Measurements from ENCODE around the gene BCL2L11.

Gene BCL2L11

DNA sequence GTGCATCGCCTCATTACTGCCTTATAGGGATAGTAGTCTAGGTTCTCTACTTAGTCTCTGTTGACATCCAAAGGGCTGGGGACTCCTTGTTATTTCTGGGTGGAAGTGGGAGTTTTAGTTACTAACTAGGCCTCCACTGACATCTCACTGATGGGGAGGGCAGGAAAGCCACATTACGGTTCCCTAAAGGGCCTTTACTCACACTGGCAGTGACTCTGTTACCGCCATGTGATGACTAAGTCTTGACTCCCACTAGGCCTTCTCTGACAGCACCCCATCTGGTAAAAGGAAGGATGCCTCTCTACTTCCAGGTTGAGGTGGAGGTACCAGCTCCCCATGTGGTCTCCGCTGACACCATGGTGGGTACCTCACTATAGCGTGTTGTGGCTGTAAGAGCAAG is 14.0 kb upstream of the BCL2L11 start:
- Mint-ChIP-seq H3K4me1 (peaks cover 7 to 20% of the 10 kb centered on the region in 2 donors), H3K36me3 (peaks cover 0 to 2% of the 10 kb centered on the region in 2 donors), H3K9me3 (peaks cover 0 to 2% of the 10 kb centered on the region in 2 donors), H3K27ac (no peak overlapping the region), H3K4me3 (no peak overlapping the region), H3K27me3 (peaks cover 9 to 10% of the 10 kb centered on the region in 2 donors)
- no peak for ATAC-seq (replicated peaks)
- no peak for DNase-seq

DNA sequence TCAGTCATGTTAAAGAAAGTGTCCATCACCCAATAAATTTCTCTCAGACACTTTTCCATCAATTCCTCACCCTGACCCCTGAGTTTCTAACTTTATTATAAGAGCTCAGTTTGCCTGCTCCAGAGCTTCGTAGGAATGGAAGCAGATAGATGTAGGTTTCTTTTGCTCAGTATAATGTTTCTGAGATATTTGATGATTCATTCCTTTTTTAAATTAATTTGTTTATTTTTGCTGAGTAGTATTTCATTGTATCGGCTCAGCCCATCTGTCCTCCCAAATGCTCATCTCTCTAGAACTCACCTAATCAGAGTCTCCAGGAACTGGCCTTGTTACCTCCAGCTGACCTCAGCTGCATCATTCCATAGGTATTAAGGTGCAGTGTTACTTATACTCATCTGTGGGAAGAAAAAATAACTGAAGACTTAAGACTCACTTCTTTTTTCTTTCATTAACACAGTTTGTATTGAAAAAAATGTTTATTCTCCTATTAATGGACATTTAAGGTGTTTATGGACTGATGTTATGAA is 11.9 kb upstream of the BCL2L11 start:
- H3K36me3 Mint-ChIP-seq: peaks cover 0 to 2% of the 10 kb centered on the region in 2 donors
- H3K27ac Mint-ChIP-seq: no peak overlapping the region
- peaks cover 0 to 2% of the 10 kb centered on the region in 2 donors for H3K9me3 Mint-ChIP-seq
- DNase-seq: no peak
- H3K4me1 Mint-ChIP-seq: peaks cover 1 to 12% of the 10 kb centered on the region in 2 donors
- peaks cover 9 to 20% of the 10 kb centered on the region in 2 donors for H3K27me3 Mint-ChIP-seq
- no peak for ATAC-seq (replicated peaks)
- H3K4me3 Mint-ChIP-seq: no peak overlapping the region

DNA sequence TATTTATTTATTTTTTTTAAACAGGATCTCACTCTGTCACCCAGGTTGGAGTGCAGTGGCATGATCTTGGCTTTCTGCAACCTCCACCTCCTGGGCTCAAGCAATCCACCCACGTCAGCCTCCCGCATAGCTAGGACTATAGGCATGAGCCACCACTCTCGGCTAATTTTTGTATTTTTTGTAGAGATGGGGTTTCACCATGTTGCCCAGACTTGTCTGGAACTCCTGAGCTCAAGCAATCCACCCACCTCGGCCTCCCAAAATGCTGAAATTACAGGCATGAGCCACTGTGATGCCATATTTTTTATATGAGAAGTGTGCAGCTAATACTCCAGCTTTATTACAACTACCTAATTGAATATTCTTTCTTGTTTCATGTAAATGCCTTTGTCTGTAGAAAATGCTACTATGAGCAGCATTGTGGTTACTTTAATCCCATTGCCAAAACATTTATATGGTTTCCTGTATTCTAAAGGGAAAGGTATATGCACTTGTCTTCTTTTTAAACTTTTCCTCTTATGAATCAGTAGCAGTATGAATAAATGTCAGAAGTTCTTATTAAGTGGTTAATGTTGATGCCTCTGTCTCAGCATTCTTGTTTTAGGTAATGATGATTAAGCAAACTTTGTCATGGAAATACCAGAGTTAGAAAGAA is 9.5 kb upstream of the BCL2L11 start:
- DNase-seq: no peak
- peaks cover 0 to 2% of the 10 kb centered on the region in 2 donors for H3K36me3 Mint-ChIP-seq
- H3K4me3 Mint-ChIP-seq: no peak overlapping the region
- ATAC-seq (replicated peaks): no peak
- H3K9me3 Mint-ChIP-seq: peaks cover 0 to 2% of the 10 kb centered on the region in 2 donors
- peaks cover 3 to 15% of the 10 kb centered on the region in 2 donors for H3K4me1 Mint-ChIP-seq
- H3K27me3 Mint-ChIP-seq: peaks cover 6 to 20% of the 10 kb centered on the region in 2 donors
- H3K27ac Mint-ChIP-seq: peak overlapping the region; percentile 47

DNA sequence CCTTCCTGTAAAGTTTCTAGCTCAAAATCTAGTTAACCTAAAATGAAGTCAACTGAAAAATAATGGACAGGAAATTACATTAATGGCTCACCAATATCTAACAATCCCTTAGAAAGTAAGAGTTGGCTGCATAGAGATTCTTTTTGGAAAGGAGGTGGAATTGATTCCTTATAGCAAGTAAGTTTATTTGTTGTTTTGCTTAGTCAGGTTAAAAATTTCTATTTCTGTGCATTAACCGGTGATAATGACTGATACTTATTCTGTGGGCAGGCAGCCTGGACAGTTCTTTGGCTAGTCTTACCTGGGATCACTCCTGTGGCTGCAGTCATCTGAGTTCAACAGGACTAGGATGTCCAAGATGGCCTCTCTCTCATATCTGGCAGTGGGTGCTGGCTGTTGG is 6.9 kb upstream of the BCL2L11 start:
- ATAC-seq (replicated peaks): no peak
- Mint-ChIP-seq H3K9me3 (no peaks in the 10 kb centered on the region), H3K27ac (no peak overlapping the region), H3K4me3 (no peak overlapping the region), H3K36me3 (peaks cover 0 to 2% of the 10 kb centered on the region in 2 donors), H3K27me3 (peaks cover 2 to 20% of the 10 kb centered on the region in 2 donors), H3K4me1 (peaks cover 24 to 35% of the 10 kb centered on the region in 2 donors)
- DNase-seq: no peak

DNA sequence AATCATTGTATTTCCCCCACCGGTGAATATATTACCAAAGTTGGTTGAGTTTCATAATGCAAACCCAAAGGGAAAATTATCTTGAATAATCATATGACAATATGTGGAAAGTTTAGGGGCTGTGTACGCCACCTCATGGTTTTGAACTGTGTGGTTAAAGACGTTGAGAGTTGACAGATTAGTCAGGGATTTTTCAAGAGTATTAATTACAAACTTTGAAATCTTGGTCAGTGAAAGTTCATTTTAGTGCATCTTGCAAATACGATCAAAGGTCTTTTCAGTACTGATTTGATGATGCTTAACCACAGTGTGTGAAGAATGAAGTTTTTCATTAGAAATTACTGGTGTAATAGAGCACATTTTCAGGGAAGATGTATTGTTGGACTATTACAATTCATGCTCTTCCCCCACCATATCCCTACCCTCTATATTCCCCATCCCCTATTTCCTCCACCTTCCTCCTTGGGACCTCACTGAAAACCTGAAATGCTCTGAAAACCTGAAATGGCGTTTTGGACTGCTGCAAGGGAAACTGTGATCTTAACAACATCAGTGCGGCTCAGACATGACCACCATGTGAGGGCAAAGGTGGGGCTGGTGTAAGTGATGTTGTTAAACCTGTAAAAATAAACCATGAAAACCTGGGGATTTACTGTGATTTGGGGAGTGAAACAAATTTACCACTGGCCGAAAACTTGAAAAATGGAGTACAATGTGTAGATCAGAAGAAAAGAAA is 4.5 kb upstream of the BCL2L11 start:
- Mint-ChIP-seq H3K9me3 (no peaks in the 10 kb centered on the region), H3K4me1 (peaks cover 32 to 52% of the 10 kb centered on the region in 2 donors), H3K27me3 (peaks cover 0 to 10% of the 10 kb centered on the region in 2 donors), H3K36me3 (peaks cover 5 to 6% of the 10 kb centered on the region in 2 donors), H3K4me3 (peak overlapping the region; percentile 30 to 89), H3K27ac (peak overlapping the region; percentile 98)
- ATAC-seq (replicated peaks): peak; percentile 40 to 42
- DNase-seq: peak; percentile 59

DNA sequence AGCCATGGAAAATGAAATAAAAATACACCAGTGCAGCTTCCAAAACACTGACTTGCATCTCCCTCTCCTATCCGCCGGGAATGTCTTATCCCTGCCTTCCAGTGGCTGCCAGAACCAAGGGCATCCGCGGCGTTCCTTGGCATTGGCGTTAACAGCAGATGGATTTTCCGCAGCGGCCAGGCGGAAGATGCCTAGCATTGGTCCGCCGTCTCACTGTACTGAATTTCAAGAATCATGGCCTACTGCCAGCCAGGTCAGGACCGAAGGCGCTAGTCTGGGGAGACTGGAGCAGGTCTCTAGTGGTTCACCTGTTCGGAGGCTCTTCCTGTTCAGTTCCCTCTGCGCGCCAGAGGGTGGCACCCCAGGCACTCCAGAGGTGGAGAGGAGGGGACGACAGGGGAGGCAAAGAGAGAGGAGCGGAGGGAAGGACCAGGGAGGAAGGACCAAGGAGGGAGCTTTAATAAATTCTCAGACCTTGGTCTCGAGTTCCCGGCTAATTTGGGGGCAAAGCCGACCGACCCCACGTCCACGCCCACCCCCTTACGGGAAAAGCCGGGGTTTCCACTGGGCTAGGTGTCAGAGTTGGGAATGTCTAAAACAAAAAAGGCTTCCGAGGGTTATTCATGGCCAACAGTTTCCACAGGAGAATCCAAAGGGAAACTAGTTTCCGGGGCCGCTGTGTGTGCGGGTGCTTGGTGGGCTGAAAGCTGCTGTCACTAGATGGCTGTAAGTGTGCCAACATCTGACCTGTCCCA is 3.7 kb upstream of the BCL2L11 start:
- peak; percentile 70 for DNase-seq
- Mint-ChIP-seq H3K36me3 (peaks cover 14% of the 10 kb centered on the region in 2 donors), H3K27me3 (peaks cover 0 to 10% of the 10 kb centered on the region in 2 donors), H3K27ac (peak overlapping the region; percentile 98), H3K9me3 (no peaks in the 10 kb centered on the region), H3K4me1 (peaks cover 34 to 60% of the 10 kb centered on the region in 2 donors), H3K4me3 (peak overlapping the region; percentile 84 to 89)
- peak; percentile 32 for ATAC-seq (replicated peaks)

DNA sequence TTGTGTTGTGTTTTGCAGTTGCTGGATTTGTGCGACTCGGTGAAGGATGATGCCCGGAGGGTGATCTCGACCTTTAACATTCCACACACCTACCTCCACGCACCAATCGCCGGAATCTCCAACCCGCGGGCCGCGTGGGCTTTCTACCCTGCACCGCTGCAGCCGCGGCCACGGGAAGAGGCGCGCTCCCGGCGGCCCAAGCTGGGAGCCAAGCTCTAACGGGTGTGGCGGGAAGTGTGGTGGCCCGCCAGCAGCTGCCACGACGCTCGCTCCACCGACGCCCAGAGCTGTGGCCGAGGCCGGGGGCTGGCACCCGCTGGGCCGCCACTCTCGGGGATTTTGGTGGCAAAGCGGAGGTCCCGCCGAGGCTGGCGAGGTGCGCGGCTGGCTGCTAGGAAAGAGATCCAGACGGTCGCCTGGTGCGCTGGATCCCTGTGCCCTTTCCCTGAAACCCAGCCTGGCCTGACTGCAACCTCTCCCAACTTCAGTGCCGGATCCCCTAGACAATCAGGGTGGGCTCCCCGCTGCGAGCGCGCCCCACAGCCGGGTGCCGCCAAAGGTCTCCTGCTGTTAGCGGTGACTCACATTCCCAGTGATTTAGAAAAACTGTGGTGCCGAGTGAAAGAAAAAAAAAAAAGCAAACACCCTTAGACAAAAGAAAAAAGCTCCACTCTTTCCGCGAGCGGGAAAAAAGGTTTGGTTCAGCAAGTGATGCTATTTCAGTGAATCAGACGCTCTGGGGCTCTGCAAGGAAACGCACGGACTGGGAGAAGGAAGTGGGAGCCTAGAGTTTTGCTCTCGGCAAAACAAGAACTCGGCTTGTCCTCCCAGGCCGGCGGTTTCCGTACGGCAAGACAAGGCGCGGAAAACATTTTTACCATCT is 2.9 kb upstream of the BCL2L11 start:
- Mint-ChIP-seq H3K36me3 (peaks cover 18% of the 10 kb centered on the region in 2 donors), H3K27me3 (peaks cover 0 to 8% of the 10 kb centered on the region in 2 donors), H3K4me1 (peaks cover 34 to 61% of the 10 kb centered on the region in 2 donors), H3K9me3 (no peaks in the 10 kb centered on the region), H3K27ac (peak overlapping the region; percentile 98), H3K4me3 (peak overlapping the region; percentile 84 to 89)
- DNase-seq (peak; percentile 21), ATAC-seq (replicated peaks) (no peak)

DNA sequence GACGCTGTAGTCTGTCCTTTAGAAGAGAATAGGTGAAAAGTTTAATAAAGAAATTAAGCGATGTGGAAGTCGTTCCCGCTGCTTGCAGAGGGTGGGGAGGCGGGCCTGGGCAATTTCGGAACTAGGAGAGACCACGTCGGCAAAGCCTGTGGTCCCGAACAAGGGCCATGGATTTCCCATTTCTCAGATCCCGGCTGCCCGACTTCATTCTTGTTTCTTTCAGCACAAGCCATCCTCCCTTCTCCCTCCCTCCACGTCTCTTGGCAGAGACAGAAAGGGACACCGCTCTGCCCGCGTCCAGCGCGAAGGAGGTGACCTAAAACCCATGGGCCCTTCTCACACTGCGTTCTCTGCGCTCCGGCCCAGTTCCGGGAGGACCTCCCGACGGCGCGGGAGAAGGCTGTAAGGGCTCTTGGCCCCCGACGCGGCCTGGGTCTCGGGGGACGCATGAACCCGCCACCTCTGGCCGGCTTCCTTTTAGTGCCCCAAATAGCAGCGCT is 2.2 kb upstream of the BCL2L11 start:
- Mint-ChIP-seq H3K27ac (peak overlapping the region; percentile 98), H3K27me3 (peaks cover 0 to 1% of the 10 kb centered on the region in 2 donors), H3K36me3 (peaks cover 23% of the 10 kb centered on the region in 2 donors), H3K9me3 (no peaks in the 10 kb centered on the region), H3K4me3 (peak overlapping the region; percentile 84 to 89), H3K4me1 (peaks cover 34 to 61% of the 10 kb centered on the region in 2 donors)
- ATAC-seq (replicated peaks): no peak
- DNase-seq: no peak

DNA sequence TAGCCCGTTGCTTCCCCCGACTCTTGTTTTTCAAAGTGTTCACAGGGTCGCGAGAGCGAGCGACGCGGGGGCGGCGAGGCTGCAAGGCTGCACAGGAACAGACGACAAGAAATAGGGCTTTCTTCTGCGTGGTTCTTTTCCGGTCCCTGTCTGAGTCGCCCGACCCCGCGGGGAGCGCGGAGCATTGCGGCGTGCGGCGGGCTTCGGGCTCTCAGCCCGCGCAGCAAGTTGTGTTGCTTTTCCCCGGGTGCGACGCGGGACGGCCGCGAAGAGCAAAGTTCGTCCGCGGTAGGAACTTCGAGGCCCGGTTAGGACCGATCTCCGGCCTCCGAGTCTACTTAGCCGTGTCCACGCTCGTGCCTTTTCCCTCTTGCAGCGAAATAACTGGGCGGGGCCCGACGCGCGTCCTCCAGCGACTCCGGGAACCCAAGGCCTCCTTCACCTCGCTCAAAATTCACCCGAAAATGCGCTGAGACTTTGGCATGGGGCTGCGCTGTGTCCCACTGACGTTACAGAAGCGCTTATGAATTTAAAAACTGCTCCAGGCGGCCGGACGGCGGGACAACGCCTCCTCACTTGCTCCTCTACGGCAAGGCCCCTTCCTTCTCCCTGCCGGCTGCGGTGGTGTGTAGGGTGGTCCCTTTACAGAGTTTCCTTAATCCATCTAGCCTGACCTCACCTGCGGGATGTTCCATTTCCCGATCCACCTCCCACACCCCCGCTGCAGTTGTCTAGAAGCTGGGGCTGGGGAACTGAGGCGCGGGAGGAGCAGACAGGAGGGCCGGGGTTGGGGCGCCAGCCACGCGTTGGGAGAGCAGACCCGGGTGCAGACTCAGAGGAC is 1.5 kb upstream of the BCL2L11 start:
- Mint-ChIP-seq H3K4me1 (peaks cover 35 to 67% of the 10 kb centered on the region in 2 donors), H3K27me3 (no peaks in the 10 kb centered on the region), H3K9me3 (no peaks in the 10 kb centered on the region), H3K4me3 (peak overlapping the region; percentile 84 to 89), H3K36me3 (peaks cover 28 to 29% of the 10 kb centered on the region in 2 donors), H3K27ac (peak overlapping the region; percentile 98)
- ATAC-seq (replicated peaks) (no peak), DNase-seq (peak; percentile 46)

DNA sequence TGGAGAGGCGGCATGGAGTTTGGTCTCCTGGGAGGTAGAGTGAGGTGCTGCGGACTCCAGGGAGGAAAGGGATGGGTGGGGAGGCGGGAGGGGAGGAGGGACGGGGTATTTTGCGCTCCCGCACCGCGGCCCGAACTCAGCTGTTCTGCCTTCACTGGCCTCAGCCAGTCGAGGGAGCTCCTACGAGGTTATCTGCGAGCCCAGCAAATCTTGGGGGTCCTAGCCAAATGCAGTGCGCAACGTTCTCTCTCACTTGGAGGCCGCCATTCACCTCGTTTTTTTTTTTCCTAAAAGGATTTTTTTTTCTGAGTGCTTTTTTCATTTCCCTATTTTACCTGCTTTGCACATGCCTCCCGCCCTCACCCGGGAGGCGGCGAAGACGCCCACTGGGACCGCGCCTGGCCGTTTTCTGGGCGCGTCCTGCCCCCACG is 877 bp upstream of the BCL2L11 start:
- H3K36me3 Mint-ChIP-seq: peaks cover 33 to 35% of the 10 kb centered on the region in 2 donors
- peak overlapping the region; percentile 84 to 89 for H3K4me3 Mint-ChIP-seq
- DNase-seq (no peak), ATAC-seq (replicated peaks) (peak; percentile 1 to 3)
- no peaks in the 10 kb centered on the region for H3K9me3 Mint-ChIP-seq
- H3K27me3 Mint-ChIP-seq: no peaks in the 10 kb centered on the region
- peak overlapping the region; percentile 98 for H3K27ac Mint-ChIP-seq
- H3K4me1 Mint-ChIP-seq: peaks cover 37 to 74% of the 10 kb centered on the region in 2 donors

DNA sequence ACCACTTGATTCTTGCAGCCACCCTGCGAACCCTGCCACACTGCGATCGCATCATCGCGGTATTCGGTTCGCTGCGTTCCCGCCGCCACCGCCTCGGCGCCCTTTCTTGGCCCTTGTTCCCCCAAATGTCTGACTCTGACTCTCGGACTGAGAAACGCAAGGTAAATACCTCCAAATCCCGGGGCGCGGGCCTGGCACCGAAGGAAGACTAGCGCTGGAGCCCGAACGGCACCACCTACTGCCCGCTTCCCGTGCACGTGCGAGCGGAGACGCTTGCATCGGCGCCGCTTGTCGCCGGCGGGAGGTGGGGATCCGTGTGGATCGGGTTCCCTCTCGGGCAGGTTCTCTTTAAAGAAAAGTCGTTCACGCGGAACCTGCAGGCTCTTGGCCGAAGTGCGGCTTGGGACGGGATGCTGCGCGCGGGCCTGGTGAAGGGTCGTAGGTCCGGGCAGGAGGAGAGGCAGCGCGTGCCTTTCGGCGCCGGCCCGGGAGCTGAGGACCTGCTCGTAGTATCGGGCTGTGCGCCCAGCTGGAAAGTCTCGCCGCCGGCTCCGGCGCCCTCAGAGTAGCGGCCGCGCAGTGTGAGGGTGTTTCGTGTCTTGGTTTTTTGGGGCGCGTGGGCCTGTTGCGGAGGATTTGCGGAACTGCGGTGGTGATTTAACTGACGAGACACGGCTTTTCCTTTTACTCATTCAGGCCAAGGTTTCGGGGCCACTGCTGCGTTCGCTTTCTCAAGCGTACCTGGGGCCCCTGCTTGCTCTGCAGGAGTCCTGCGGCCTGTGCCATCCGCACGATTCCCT is 514 bp downstream of the BCL2L11 start:
- peaks cover 38 to 68% of the 10 kb centered on the region in 2 donors for H3K4me1 Mint-ChIP-seq
- no peaks in the 10 kb centered on the region for H3K27me3 Mint-ChIP-seq
- ATAC-seq (replicated peaks) (peak in 1 of 2 donors; percentile 4), DNase-seq (peak; percentile 48)
- H3K27ac Mint-ChIP-seq: peak overlapping the region; percentile 96
- H3K9me3 Mint-ChIP-seq: no peaks in the 10 kb centered on the region
- H3K4me3 Mint-ChIP-seq: peak overlapping the region; percentile 89 to 92
- peaks cover 40 to 47% of the 10 kb centered on the region in 2 donors for H3K36me3 Mint-ChIP-seq

All from stimulated activated naive B cell treated with anti-CD40 and anti-IgM and Interleukin-4, amounts not matched to agents 10 μg/mL and 1 μg/mL and 100 μg/mL, for 72 hours (primary cell).